HFF-Myc (cell line): Measurements from ENCODE around the gene RNF223.

Experiments
- DNase-seq: peaks from one replicate; pipeline ENCODE4 v3.0.0-alpha.2; 2011; ENCODE audit warnings: low read depth; ENCODE audit errors: extremely low read depth
- H3K4me3 ChIP-seq: replicated peaks from 2 replicates; pipeline ENCODE4 v1.5.1; 2011; ENCODE audit warnings: low read depth, mild to moderate bottlenecking, control low read depth, low read length
- CTCF ChIP-seq: IDR thresholded peaks from 2 replicates; pipeline ENCODE4 v1.5.1; 2012; ENCODE audit warnings: mild to moderate bottlenecking, low read depth, low read length, control low read depth; ENCODE audit errors: missing control alignments

RNF223 gene

GRCh38 chr1:1075148-1075935, 1.2 kb upstream of the RNF223 start:
- no peak for DNase-seq
- TF ChIP-seq CTCF, result no peak
- no peak overlapping the region for H3K4me3 ChIP-seq

- no peak for DNase-seq
- TF ChIP-seq CTCF, result no peak
- H3K4me3 ChIP-seq, result no peak overlapping the region
Observed at GRCh38 chr1:1074631-1075147, 583 bp upstream of the RNF223 start.

GRCh38 chr1:1072849-1073742, 1.0 kb downstream of the RNF223 start:
- no peak for TF ChIP-seq CTCF
- no peak overlapping the region for H3K4me3 ChIP-seq
- no peak for DNase-seq

- TF ChIP-seq CTCF, result no peak
- no peak for DNase-seq
- no peak overlapping the region for H3K4me3 ChIP-seq
Observed at GRCh38 chr1:1072299-1072848, 1.7 kb downstream of the RNF223 start.

- TF ChIP-seq CTCF, result no peak
- no peak overlapping the region for H3K4me3 ChIP-seq
- DNase-seq, result no peak
Observed at GRCh38 chr1:1071486-1072298, 2.4 kb downstream of the RNF223 start.
